ENCODE measurements around the gene LRRTM3.

DNA sequence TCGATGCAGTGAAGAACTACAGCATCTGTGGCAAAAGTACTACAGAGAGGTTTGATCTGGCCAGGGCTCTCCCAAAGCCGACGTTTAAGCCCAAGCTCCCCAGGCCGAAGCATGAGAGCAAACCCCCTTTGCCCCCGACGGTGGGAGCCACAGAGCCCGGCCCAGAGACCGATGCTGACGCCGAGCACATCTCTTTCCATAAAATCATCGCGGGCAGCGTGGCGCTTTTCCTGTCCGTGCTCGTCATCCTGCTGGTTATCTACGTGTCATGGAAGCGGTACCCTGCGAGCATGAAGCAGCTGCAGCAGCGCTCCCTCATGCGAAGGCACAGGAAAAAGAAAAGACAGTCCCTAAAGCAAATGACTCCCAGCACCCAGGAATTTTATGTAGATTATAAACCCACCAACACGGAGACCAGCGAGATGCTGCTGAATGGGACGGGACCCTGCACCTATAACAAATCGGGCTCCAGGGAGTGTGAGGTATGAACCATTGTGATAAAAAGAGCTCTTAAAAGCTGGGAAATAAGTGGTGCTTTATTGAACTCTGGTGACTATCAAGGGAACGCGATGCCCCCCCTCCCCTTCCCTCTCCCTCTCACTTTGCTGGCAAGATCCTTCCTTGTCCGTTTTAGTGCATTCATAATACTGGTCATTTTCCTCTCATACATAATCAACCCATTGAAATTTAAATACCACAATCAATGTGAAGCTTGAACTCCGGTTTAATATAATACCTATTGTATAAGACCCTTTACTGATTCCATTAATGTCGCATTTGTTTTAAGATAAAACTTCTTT lies 2.3 kb downstream of the LRRTM3 start:
- TF ChIP-seq, protein P1, sequence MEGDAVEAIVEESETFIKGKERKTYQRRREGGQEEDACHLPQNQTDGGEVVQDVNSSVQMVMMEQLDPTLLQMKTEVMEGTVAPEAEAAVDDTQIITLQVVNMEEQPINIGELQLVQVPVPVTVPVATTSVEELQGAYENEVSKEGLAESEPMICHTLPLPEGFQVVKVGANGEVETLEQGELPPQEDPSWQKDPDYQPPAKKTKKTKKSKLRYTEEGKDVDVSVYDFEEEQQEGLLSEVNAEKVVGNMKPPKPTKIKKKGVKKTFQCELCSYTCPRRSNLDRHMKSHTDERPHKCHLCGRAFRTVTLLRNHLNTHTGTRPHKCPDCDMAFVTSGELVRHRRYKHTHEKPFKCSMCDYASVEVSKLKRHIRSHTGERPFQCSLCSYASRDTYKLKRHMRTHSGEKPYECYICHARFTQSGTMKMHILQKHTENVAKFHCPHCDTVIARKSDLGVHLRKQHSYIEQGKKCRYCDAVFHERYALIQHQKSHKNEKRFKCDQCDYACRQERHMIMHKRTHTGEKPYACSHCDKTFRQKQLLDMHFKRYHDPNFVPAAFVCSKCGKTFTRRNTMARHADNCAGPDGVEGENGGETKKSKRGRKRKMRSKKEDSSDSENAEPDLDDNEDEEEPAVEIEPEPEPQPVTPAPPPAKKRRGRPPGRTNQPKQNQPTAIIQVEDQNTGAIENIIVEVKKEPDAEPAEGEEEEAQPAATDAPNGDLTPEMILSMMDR (IDR thresholded peaks at IDR 0.05; ENCODE audit: low read depth, low read length, poor library complexity, severe bottlenecking), result no peak
- TF ChIP-seq EZH2phosphoT487 (IDR thresholded peaks at IDR 0.05; ENCODE audit: borderline replicate concordance, low read length), result no peak
